K562 (cell line): Measurements from ENCODE around the gene WNT7B.

Experiments used
- L3MBTL2 ChIP-seq: fragments of 450-650 bp; IDR thresholded peaks from 2 replicates; pipeline ENCODE4 v1.6.1; 2016; ENCODE audit warnings: mild to moderate bottlenecking, moderate library complexity
- RFX7 ChIP-seq: fragments of 250-450 bp; sonication (Bioruptor Pico); IDR thresholded peaks from 2 replicates; pipeline ENCODE4 v1.5.1; 2021; ENCODE audit warnings: mild to moderate bottlenecking
- TEAD4 ChIP-seq, 2 experiments: sonication (generic) in 1 of 2; formaldehyde crosslinking in 1 of 2; IDR thresholded peaks; 2 replicates each; pipeline versions ENCODE4 v1.6.1 to v1.8.0; 2012 to 2022; ENCODE audit warnings: borderline replicate concordance in 1 of 2, inconsistent platforms in 1 of 2, low read length in 1 of 2, mild to moderate bottlenecking in 1 of 2, missing genetic modification reagents in 1 of 2
- TFAM ChIP-seq: fragments of 250-450 bp; sonication (Bioruptor Pico); conservative IDR thresholded peaks from 2 replicates; pipeline ENCODE4 v1.5.0; 2021; ENCODE audit warnings: mild to moderate bottlenecking, moderate library complexity
- TF ChIP-seq, protein P1 (sequence below): IDR thresholded peaks from 2 replicates; pipeline ENCODE4 v1.6.1; 2014; ENCODE audit warnings: antibody characterized with exemption
- TF ChIP-seq, protein P2 (sequence below): sonication (generic); formaldehyde crosslinking; IDR thresholded peaks from 2 replicates; pipeline ENCODE4 v1.8.0; 2022; ENCODE audit warnings: mild to moderate bottlenecking, missing genetic modification reagents
- TF ChIP-seq, protein P3 (sequence below), 3 experiments: IDR thresholded peaks in 2 of 3; conservative IDR thresholded peaks in 1 of 3; 2 replicates each; pipeline ENCODE4 v1.5.1; 2011 to 2012; ENCODE audit warnings: low read length in 3 of 3, mild to moderate bottlenecking in 3 of 3, control low read depth in 2 of 3, improper control_type of control experiment in 1 of 3, inconsistent platforms in 1 of 3, low read depth in 1 of 3, mixed read lengths in 1 of 3, moderate library complexity in 1 of 3; ENCODE audit not compliant: insufficient read depth in 2 of 3

DNA sequence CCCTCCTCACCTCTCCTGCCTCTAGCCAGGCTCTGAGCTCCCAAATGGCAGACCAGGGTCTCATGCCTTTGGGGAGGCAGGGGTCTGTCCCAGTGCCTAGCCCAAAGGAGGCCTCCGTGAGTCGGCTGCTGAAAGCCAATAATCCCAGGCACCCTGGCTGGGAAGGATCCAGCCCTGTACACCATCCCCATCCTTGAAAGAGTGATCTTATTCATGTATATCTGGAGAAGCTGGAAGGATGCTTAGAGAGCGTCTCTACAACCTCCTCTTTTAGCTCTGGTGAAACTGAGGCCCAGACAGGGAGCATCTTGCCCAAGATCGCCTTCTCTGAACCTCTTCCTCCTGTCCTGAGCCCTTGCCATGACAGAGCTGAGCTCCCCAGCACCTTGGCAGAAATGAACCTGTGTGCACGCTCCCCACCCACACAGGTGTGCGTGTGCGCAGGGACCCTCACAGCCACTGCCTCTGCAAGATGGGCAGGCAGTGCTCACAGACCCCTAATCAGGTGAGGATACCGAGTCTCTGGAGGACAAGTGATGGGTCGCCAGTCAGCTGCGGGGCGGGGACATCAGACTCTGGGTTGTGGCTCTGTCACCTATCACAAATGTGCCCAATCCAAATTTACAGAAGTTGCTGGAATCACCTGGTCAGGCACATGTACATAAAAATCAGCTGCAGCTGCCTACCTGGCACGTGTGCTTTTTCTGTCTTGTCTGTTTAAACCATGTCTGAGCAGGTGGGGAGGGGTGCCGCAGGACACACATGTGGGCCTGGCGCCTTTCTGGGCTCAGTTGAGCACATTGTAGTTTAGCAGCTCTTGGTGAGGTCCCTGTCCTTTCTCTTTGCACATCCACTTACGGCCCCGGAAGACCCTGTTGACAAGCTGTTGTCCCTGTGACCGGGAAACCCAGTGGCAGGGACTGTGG is 49.3 kb upstream of the WNT7B start:
- TF ChIP-seq, protein P1, sequence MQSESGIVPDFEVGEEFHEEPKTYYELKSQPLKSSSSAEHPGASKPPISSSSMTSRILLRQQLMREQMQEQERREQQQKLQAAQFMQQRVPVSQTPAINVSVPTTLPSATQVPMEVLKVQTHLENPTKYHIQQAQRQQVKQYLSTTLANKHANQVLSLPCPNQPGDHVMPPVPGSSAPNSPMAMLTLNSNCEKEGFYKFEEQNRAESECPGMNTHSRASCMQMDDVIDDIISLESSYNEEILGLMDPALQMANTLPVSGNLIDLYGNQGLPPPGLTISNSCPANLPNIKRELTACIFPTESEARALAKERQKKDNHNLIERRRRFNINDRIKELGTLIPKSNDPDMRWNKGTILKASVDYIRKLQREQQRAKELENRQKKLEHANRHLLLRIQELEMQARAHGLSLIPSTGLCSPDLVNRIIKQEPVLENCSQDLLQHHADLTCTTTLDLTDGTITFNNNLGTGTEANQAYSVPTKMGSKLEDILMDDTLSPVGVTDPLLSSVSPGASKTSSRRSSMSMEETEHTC = no peak
- TF ChIP-seq L3MBTL2 = no peak
- TF ChIP-seq TFAM (CRISPR knock-in tag) = no peak
- TF ChIP-seq TEAD4 (IDR thresholded peaks at IDR 0.05; ENCODE audit: low read length) = no peak
- TF ChIP-seq TEAD4 (CRISPR knock-in tag; IDR thresholded peaks at IDR 0.05; ENCODE audit: borderline replicate concordance) = no peak
- TF ChIP-seq, protein P2, sequence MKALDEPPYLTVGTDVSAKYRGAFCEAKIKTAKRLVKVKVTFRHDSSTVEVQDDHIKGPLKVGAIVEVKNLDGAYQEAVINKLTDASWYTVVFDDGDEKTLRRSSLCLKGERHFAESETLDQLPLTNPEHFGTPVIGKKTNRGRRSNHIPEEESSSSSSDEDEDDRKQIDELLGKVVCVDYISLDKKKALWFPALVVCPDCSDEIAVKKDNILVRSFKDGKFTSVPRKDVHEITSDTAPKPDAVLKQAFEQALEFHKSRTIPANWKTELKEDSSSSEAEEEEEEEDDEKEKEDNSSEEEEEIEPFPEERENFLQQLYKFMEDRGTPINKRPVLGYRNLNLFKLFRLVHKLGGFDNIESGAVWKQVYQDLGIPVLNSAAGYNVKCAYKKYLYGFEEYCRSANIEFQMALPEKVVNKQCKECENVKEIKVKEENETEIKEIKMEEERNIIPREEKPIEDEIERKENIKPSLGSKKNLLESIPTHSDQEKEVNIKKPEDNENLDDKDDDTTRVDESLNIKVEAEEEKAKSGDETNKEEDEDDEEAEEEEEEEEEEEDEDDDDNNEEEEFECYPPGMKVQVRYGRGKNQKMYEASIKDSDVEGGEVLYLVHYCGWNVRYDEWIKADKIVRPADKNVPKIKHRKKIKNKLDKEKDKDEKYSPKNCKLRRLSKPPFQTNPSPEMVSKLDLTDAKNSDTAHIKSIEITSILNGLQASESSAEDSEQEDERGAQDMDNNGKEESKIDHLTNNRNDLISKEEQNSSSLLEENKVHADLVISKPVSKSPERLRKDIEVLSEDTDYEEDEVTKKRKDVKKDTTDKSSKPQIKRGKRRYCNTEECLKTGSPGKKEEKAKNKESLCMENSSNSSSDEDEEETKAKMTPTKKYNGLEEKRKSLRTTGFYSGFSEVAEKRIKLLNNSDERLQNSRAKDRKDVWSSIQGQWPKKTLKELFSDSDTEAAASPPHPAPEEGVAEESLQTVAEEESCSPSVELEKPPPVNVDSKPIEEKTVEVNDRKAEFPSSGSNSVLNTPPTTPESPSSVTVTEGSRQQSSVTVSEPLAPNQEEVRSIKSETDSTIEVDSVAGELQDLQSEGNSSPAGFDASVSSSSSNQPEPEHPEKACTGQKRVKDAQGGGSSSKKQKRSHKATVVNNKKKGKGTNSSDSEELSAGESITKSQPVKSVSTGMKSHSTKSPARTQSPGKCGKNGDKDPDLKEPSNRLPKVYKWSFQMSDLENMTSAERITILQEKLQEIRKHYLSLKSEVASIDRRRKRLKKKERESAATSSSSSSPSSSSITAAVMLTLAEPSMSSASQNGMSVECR (CRISPR knock-in tag) = no peak
- TF ChIP-seq, protein P3, sequence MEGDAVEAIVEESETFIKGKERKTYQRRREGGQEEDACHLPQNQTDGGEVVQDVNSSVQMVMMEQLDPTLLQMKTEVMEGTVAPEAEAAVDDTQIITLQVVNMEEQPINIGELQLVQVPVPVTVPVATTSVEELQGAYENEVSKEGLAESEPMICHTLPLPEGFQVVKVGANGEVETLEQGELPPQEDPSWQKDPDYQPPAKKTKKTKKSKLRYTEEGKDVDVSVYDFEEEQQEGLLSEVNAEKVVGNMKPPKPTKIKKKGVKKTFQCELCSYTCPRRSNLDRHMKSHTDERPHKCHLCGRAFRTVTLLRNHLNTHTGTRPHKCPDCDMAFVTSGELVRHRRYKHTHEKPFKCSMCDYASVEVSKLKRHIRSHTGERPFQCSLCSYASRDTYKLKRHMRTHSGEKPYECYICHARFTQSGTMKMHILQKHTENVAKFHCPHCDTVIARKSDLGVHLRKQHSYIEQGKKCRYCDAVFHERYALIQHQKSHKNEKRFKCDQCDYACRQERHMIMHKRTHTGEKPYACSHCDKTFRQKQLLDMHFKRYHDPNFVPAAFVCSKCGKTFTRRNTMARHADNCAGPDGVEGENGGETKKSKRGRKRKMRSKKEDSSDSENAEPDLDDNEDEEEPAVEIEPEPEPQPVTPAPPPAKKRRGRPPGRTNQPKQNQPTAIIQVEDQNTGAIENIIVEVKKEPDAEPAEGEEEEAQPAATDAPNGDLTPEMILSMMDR (IDR thresholded peaks at IDR 0.05 in 2 of 3, conservative IDR thresholded peaks at IDR 0.05 in 1 of 3; ENCODE audit: insufficient read depth in 2 of 3, low read depth in 1 of 3, low read length in 3 of 3) = no peak
- no peak for TF ChIP-seq RFX7 (CRISPR knock-in tag)
